Mesenchymal stem cell (in vitro differentiated cells and primary cell): Measurements from ENCODE around the gene SLC27A3.
A peak's percentile ranks its signal among the peaks of the same experiment; 100 is the strongest.

Experiments
- DNase-seq: peaks from one replicate; pipeline ENCODE4 v3.0.0-alpha.2; 2013
- H2AFZ ChIP-seq: one replicate; pipeline ENCODE4 v1.6.1; 2013; ENCODE audit warnings: low read depth, mild to moderate bottlenecking, control low read depth, inconsistent platforms, low read length, moderate library complexity
- H2AK5ac ChIP-seq: 2 replicates; pipeline ENCODE4 v1.6.1; 2013; ENCODE audit warnings: low read length, moderate library complexity, mild to moderate bottlenecking, inconsistent platforms; ENCODE audit not compliant: severe bottlenecking
- H2BK120ac ChIP-seq: one replicate; pipeline ENCODE4 v1.6.1; 2013; ENCODE audit warnings: low read depth, mild to moderate bottlenecking, inconsistent platforms, low read length, moderate library complexity
- H2BK12ac ChIP-seq, 2 experiments: one replicate each; pipeline ENCODE4 v1.6.1; 2013; ENCODE audit warnings: inconsistent platforms in 2 of 2, low read length in 2 of 2, mild to moderate bottlenecking in 2 of 2, moderate library complexity in 2 of 2, control low read depth in 1 of 2
- H2BK15ac ChIP-seq: one replicate; pipeline ENCODE4 v1.6.1; 2013; ENCODE audit warnings: mild to moderate bottlenecking, low read depth, inconsistent platforms; ENCODE audit not compliant: poor library complexity, severe bottlenecking
- H2BK5ac ChIP-seq: 2 replicates; pipeline ENCODE4 v1.6.1; 2013; ENCODE audit warnings: low read depth, mild to moderate bottlenecking, low read length, control low read depth, inconsistent platforms; ENCODE audit not compliant: poor library complexity, severe bottlenecking
- H3K14ac ChIP-seq, 2 experiments: one replicate each; pipeline ENCODE4 v1.6.1; 2013; ENCODE audit warnings: inconsistent platforms in 2 of 2, low read length in 2 of 2, control low read depth in 1 of 2, mild to moderate bottlenecking in 1 of 2, moderate library complexity in 1 of 2
- H3K18ac ChIP-seq, 2 experiments: one replicate each; pipeline ENCODE4 v1.6.1; 2013; ENCODE audit warnings: inconsistent platforms in 2 of 2, low read length in 2 of 2, control low read depth in 1 of 2, low read depth in 1 of 2, mild to moderate bottlenecking in 1 of 2
- H3K23ac ChIP-seq, 2 experiments: one replicate each; pipeline ENCODE4 v1.6.1; 2013; ENCODE audit warnings: inconsistent platforms in 2 of 2, low read length in 2 of 2, mild to moderate bottlenecking in 2 of 2, moderate library complexity in 2 of 2, control low read depth in 1 of 2
- H3K27ac ChIP-seq: 2 replicates; pipeline ENCODE4 v1.5.1; 2013; ENCODE audit warnings: mild to moderate bottlenecking, moderate library complexity, low read length, control low read depth, inconsistent platforms; ENCODE audit not compliant: poor library complexity, severe bottlenecking
- H3K27me3 ChIP-seq, 2 experiments: 2 replicates each; pipeline versions ENCODE4 v1.6.1 to v1.7.0; 2013; ENCODE audit warnings: low read length in 2 of 2, mild to moderate bottlenecking in 2 of 2, moderate library complexity in 2 of 2, control low read depth in 1 of 2, inconsistent platforms in 1 of 2; ENCODE audit not compliant: control insufficient read depth in 1 of 2, insufficient read depth in 1 of 2
- H3K36me3 ChIP-seq, 2 experiments: 2 replicates each; pipeline versions ENCODE4 v1.6.1 to v1.7.0; 2013; ENCODE audit warnings: low read length in 2 of 2, control low read depth in 1 of 2, inconsistent platforms in 1 of 2, low read depth in 1 of 2, mild to moderate bottlenecking in 1 of 2; ENCODE audit not compliant: insufficient read depth in 2 of 2, control insufficient read depth in 1 of 2
- H3K4ac ChIP-seq, 2 experiments: one replicate each; pipeline ENCODE4 v1.6.1; 2013; ENCODE audit warnings: inconsistent platforms in 2 of 2, low read length in 2 of 2, mild to moderate bottlenecking in 2 of 2, moderate library complexity in 2 of 2, control low read depth in 1 of 2, low read depth in 1 of 2
- H3K4me1 ChIP-seq: 2 replicates; pipeline ENCODE4 v1.6.1; 2013; ENCODE audit warnings: low read depth, low read length, control low read depth; ENCODE audit not compliant: control insufficient read depth, insufficient read depth
- H3K4me2 ChIP-seq: 2 replicates; pipeline ENCODE4 v1.6.1; 2013; ENCODE audit warnings: low read length, mild to moderate bottlenecking, inconsistent platforms; ENCODE audit not compliant: poor library complexity, severe bottlenecking
- H3K4me3 ChIP-seq, 2 experiments: 2 replicates each; pipeline versions ENCODE4 v1.5.1 to v1.7.0; 2013; ENCODE audit warnings: low read length in 2 of 2, mild to moderate bottlenecking in 2 of 2, control low read depth in 1 of 2, low read depth in 1 of 2; ENCODE audit not compliant: insufficient read depth in 1 of 2
- H3K79me1 ChIP-seq: replicated peaks from 2 replicates; pipeline ENCODE4 v1.6.1; 2013; ENCODE audit warnings: mild to moderate bottlenecking, control low read depth, low read length, inconsistent platforms; ENCODE audit not compliant: poor library complexity, severe bottlenecking
- H3K9ac ChIP-seq: 2 replicates; pipeline ENCODE4 v1.7.0; 2013; ENCODE audit warnings: mild to moderate bottlenecking, low read length, moderate library complexity
- H3K9me3 ChIP-seq: 2 replicates; pipeline ENCODE4 v1.7.0; 2013; ENCODE audit warnings: mild to moderate bottlenecking, low read length; ENCODE audit not compliant: control insufficient read depth
- H4K8ac ChIP-seq: one replicate; pipeline ENCODE4 v1.6.1; 2013; ENCODE audit warnings: inconsistent platforms, mild to moderate bottlenecking, low read length, moderate library complexity
- H4K91ac ChIP-seq: one replicate; pipeline ENCODE4 v1.6.1; 2013; ENCODE audit warnings: mild to moderate bottlenecking, low read length, inconsistent platforms
- WGBS: methylation state at CpG from one replicate; pipeline ENCODE4 v1.1.7; 2013; ENCODE audit warnings: mixed read lengths; 5-methylcytosine and 5-hydroxymethylcytosine counted together

The SLC27A3 gene

DNA sequence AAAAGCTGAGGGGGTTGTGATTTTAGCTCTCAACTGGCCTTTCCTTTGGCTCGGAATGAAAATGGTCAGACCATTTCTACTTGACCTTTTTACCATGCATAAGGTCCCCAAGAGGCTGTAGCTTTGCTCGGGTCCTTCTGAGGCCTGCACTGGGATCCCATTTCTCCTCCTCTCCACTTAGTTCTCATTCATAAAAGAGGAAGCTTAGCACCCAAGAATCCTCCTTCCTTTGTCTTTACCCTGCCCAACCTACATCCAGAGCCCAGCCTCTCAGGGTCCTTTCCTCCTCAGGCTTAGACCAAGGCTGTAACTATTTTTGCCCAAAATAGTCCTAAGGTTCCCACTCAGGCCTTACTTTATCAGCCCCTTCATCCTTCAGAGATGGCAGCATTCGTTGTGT lies 6.0 kb upstream of the SLC27A3 start:
- Histone ChIP-seq H3K36me3 (peaks cover 72 to 88% of the 10 kb centered on the region in 2 experiments), H4K91ac (no peak overlapping the region), H2AFZ (no peak overlapping the region), H3K14ac (no peak overlapping the region), H3K79me1 (no peaks in the 10 kb centered on the region), H2BK15ac (no peak overlapping the region), H3K23ac (no peak overlapping the region), H4K8ac (no peak overlapping the region), H3K27me3 (no peaks in the 10 kb centered on the region), H3K4ac (no peak overlapping the region), H2BK5ac (no peak overlapping the region), H3K9ac (no peak overlapping the region), H3K4me1 (no peaks in the 10 kb centered on the region), H3K4me2 (no peak overlapping the region), H2AK5ac (no peak overlapping the region), H3K9me3 (no peaks in the 10 kb centered on the region), H3K4me3 (no peak overlapping the region), H2BK12ac (no peak overlapping the region), H3K18ac (no peak overlapping the region), H2BK120ac (no peak overlapping the region), H3K27ac (no peak overlapping the region)
- 85% methylated on average over 3 of the region's 3 CpGs for WGBS
- no peak for DNase-seq

DNA sequence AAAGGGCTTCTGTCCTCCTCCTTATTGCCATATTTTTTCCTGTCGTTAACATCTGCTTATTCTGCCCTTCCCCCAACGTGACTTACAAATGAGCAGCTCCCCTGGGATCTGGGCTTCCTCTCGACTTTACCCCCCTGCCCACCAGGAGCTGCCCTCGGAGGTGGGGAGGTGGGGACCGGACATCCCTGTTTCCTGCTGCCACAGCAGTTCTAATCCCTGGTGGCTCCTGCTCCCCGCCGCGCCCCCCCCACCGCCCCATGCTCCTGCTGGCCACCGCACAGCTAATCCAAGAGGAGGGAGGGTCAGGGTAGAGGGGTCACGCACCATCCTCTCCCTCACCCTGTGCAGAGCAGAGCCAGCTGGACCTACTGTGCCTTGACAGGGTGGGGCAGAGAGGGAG lies 4.4 kb upstream of the SLC27A3 start:
- Histone ChIP-seq H2AFZ (no peak overlapping the region), H3K18ac (peak overlapping the region; percentile 26 to 61), H2BK120ac (peak overlapping the region; percentile 4), H2AK5ac (no peak overlapping the region), H3K36me3 (peaks cover 61 to 74% of the 10 kb centered on the region in 2 experiments), H3K27ac (no peak overlapping the region), H3K9me3 (no peaks in the 10 kb centered on the region), H3K79me1 (no peaks in the 10 kb centered on the region), H2BK15ac (no peak overlapping the region), H3K14ac (no peak overlapping the region), H2BK5ac (no peak overlapping the region), H3K4ac (no peak overlapping the region), H3K9ac (peak overlapping the region; percentile 26), H3K27me3 (no peaks in the 10 kb centered on the region), H3K4me1 (peaks cover 10% of the 10 kb centered on the region), H3K23ac (no peak overlapping the region), H3K4me2 (no peak overlapping the region), H4K91ac (no peak overlapping the region), H3K4me3 (no peak overlapping the region), H4K8ac (no peak overlapping the region), H2BK12ac (no peak overlapping the region)
- DNase-seq = no peak
- WGBS = 22% methylated on average over 3 of the region's 11 CpGs

DNA sequence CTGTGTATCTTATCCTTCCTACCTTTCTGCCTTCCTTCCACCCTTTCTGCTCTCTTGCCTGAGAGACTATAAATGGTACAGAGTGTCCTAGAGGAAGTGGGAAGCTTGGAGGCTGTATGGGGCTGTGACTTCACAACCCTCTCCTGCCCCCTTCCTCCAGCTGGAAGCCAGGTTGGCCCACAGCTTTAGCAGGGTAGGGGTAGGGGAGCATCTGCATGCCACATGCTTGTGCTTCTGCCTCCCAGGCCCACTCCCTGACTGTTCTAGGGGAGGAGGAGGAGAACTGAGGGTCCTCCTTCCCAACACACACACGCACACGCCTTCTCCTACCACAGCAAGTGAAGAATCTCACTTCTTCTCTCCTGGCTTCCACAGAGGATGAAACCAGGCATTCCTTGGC lies 3.9 kb upstream of the SLC27A3 start:
- H3K4me1 ChIP-seq = peaks cover 14% of the 10 kb centered on the region
- H3K9me3 ChIP-seq = no peaks in the 10 kb centered on the region
- peak overlapping the region; percentile 87 for H4K91ac ChIP-seq
- peak overlapping the region; percentile 26 to 61 for H3K18ac ChIP-seq
- H2BK15ac ChIP-seq = no peak overlapping the region
- H3K4ac ChIP-seq = no peak overlapping the region
- no peak overlapping the region for H2BK120ac ChIP-seq
- no peak overlapping the region for H3K23ac ChIP-seq
- H3K79me1 ChIP-seq = peaks cover under 1% of the 10 kb centered on the region
- no peak overlapping the region for H2AK5ac ChIP-seq
- no peak overlapping the region for H2BK12ac ChIP-seq
- peak overlapping the region; percentile 27 for H4K8ac ChIP-seq
- no peak overlapping the region for H3K4me3 ChIP-seq
- H3K4me2 ChIP-seq = no peak overlapping the region
- WGBS = no CpG with 5 or more reads among the region's 2 CpGs
- H3K27ac ChIP-seq = no peak overlapping the region
- no peak overlapping the region for H2BK5ac ChIP-seq
- no peak overlapping the region for H2AFZ ChIP-seq
- H3K27me3 ChIP-seq = no peaks in the 10 kb centered on the region
- DNase-seq = no peak
- H3K36me3 ChIP-seq = peaks cover 61 to 70% of the 10 kb centered on the region in 2 experiments
- H3K14ac ChIP-seq = no peak overlapping the region
- H3K9ac ChIP-seq = no peak overlapping the region

DNA sequence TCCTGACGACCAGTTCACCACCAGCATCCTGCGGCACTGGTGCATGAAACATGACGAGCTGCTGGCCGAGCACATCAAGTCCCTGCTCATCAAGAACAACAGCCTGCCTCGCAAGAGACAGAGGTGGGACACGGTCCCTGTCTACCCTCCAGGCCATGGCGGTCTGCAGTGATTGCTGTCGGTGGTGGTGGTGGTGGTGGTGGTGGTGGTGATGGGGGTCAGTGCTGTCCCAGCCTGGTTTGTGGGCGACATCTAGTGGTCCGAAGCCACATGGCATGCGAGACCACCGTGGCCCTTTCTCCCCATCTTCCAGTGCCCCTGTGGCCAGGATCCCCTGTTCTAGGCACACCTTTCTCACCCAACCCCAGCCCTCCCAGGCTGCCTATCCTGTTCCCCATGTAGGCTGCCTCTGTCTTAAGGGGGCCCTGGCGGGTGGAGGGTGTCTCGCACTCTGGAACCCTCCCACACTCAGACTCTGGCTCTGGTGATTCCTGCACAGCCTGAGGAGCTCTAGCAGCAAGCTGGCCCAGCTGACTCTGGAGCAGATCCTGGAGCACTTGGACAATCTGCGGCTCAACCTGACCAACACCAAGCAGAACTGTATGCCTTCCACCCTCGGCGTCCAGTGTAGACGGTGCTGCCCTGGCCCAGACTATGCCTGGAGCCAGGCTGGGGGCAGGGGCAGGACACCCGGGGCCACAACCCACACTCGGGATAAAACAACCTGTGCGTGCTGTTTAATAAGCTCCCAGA lies 3.2 kb upstream of the SLC27A3 start:
- WGBS = 75% methylated on average over 18 of the region's 21 CpGs

More for the DNA sequence above, 3.2 kb upstream of the SLC27A3 start:
- H2AFZ ChIP-seq = no peak overlapping the region
- no peaks in the 10 kb centered on the region for H3K27me3 ChIP-seq
- H3K4me2 ChIP-seq = no peak overlapping the region
- no peak overlapping the region for H3K27ac ChIP-seq
- no peak overlapping the region for H3K23ac ChIP-seq
- peaks cover 61 to 65% of the 10 kb centered on the region in 2 experiments for H3K36me3 ChIP-seq
- H2AK5ac ChIP-seq = no peak overlapping the region
- H3K14ac ChIP-seq = no peak overlapping the region
- H3K79me1 ChIP-seq = peaks cover 3% of the 10 kb centered on the region
- H2BK12ac ChIP-seq = no peak overlapping the region
- peak overlapping the region; percentile 15 for H4K8ac ChIP-seq
- H3K9ac ChIP-seq = no peak overlapping the region
- H3K4ac ChIP-seq = no peak overlapping the region
- no peak overlapping the region for H2BK120ac ChIP-seq
- DNase-seq = no peak
- H2BK15ac ChIP-seq = no peak overlapping the region
- no peak overlapping the region for H3K4me3 ChIP-seq
- H3K9me3 ChIP-seq = no peaks in the 10 kb centered on the region
- no peak overlapping the region for H3K18ac ChIP-seq
- H4K91ac ChIP-seq = peak overlapping the region; percentile 79
- no peak overlapping the region for H2BK5ac ChIP-seq
- peaks cover 17% of the 10 kb centered on the region for H3K4me1 ChIP-seq
